Lower leg skin (tissue), 4 donors: ENCODE data around the gene SHROOM3. TPM values are rescaled to one million over a fixed set of nuclear protein-coding genes. Genes with fewer than 3 reads are reported as not detected.

Experiments used
- DNase-seq, 2 donors: peaks; one replicate each; pipeline ENCODE4 v3.0.0-alpha.2; 2019; ENCODE audit warnings: low spot score in 2 of 2
- H3K4me3 ChIP-seq: fragments of 200-600 bp; sonication (generic); 2 replicates; pipeline ENCODE4 v1.5.1; 2017; ENCODE audit warnings: mild to moderate bottlenecking, low read depth; ENCODE audit not compliant: poor library complexity, severe bottlenecking
- POLR2A ChIP-seq, 2 donors: fragments of 450-650 bp; IDR thresholded peaks; one replicate each; pipeline ENCODE4 v1.6.1; 2016 to 2017; ENCODE audit warnings: antibody characterized with exemption in 2 of 2, mild to moderate bottlenecking in 1 of 2, moderate library complexity in 1 of 2
- WGBS, 2 donors: methylation state at CpG; one replicate each; pipeline ENCODE4 v1.1.5; 2018; 5-methylcytosine and 5-hydroxymethylcytosine counted together
- intact Hi-C: fragments of 100-400 bp; cut with DNase I; formaldehyde crosslinking; loops from one replicate; pipeline ENCODE4 v1.15.0; 2023; ENCODE audit warnings: low total_unique reads
- total RNA-seq, 4 donors: library from RNA; depleted of rRNA; stranded (reverse); fragments of >200 nt; gene quantifications; one replicate each; pipeline ENCODE4 v1.1.0, GENCODE V29; 2016
- TF ChIP-seq, protein P1 (sequence below), 3 donors: fragments of 450-650 bp; IDR thresholded peaks; one replicate each; pipeline ENCODE4 v1.5.1; 2016; ENCODE audit warnings: antibody characterized with exemption in 3 of 3, mild to moderate bottlenecking in 3 of 3, moderate library complexity in 2 of 3

The SHROOM3 gene
- total RNA-seq, 4 donors from 2014 or later = 37.7 to 88.8 (median 44.0) TPM

DNA sequence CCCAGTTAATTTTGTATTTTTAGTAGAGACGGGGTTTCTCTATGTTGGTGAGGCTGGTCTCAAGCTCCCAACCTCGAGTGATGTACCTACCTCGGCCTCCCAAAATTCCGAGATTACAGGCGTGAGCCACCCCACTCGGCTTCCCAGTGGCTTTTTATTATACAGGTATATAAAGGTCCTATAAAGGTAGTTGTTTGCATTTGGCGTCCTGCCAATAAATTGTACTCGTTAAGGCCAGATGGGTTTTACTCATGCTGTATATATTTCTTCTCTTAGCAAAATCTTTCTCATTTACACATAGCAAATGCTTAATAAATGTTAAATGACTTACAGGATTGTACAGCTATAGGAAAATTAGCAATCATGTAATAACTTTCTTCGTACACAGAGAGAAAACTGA lies 6.9 kb downstream of the SHROOM3 start:
- intact Hi-C loops = no loop called here

DNA sequence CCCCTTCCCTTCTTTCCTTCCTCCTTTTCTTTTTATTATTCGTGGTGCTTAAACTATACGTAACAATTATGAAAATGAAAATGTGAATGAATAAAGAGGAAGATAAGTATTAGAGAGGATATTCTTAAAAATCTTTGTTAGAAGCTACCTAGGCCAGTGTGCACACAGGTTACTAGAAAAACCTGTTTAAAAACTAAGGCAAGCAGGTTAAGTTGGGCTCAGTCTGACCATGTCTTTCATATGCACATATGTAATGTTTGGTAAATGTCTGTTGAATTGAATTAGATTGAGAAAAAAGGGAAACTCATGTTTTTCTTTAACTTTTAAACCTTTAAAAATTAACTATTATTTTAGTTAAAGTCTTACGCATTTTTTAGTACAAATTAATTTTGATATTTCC lies 7.8 kb downstream of the SHROOM3 start:
- intact Hi-C loops = no loop called here
- DNase-seq = no peak
- TF ChIP-seq, protein P1, sequence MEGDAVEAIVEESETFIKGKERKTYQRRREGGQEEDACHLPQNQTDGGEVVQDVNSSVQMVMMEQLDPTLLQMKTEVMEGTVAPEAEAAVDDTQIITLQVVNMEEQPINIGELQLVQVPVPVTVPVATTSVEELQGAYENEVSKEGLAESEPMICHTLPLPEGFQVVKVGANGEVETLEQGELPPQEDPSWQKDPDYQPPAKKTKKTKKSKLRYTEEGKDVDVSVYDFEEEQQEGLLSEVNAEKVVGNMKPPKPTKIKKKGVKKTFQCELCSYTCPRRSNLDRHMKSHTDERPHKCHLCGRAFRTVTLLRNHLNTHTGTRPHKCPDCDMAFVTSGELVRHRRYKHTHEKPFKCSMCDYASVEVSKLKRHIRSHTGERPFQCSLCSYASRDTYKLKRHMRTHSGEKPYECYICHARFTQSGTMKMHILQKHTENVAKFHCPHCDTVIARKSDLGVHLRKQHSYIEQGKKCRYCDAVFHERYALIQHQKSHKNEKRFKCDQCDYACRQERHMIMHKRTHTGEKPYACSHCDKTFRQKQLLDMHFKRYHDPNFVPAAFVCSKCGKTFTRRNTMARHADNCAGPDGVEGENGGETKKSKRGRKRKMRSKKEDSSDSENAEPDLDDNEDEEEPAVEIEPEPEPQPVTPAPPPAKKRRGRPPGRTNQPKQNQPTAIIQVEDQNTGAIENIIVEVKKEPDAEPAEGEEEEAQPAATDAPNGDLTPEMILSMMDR (IDR thresholded peaks at IDR 0.05) = no peak
- no peak for TF ChIP-seq POLR2A (IDR thresholded peaks at IDR 0.05)

More for the DNA sequence above, 6.9 kb downstream of the SHROOM3 start:
- TF ChIP-seq, protein P1 (IDR thresholded peaks at IDR 0.05) = no peak
- TF ChIP-seq POLR2A (IDR thresholded peaks at IDR 0.05) = no peak
- no peak for DNase-seq
- no peak overlapping the region for H3K4me3 ChIP-seq
- WGBS, 2 donors = 81 to 84% methylated on average over 9 of the region's 9 CpGs

DNA sequence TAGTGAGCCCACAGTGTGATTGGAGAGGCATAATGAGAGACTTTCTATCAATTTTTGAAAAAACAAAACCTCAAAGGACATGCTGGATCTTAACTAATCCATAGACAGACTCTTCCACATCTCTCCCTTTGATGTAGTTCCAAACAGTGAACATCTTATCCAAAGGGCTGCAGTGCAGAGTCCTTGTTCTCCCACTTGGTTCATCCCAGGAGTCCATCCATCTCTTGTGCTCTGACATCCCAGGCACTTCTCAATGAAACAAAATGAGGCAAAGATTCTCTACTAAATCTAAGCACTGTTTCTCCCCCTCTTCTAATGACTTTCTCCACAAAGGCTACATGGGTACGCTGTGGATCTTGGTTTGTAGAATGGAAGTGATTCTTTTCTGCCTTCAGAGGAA lies 8.3 kb downstream of the SHROOM3 start:
- no peak overlapping the region for H3K4me3 ChIP-seq
- intact Hi-C loops = no loop called here
- TF ChIP-seq, protein P1 (IDR thresholded peaks at IDR 0.05) = no peak
- TF ChIP-seq POLR2A (IDR thresholded peaks at IDR 0.05) = no peak
- no peak for DNase-seq
- WGBS, 2 donors = 85 to 96% methylated on average over 1 of the region's 1 CpG

More for the DNA sequence above, 7.8 kb downstream of the SHROOM3 start:
- 84% methylated on average over 3 of the region's 3 CpGs for whole genome bisulfite sequencing, 2 donors
- no peak overlapping the region for H3K4me3 ChIP-seq

DNA sequence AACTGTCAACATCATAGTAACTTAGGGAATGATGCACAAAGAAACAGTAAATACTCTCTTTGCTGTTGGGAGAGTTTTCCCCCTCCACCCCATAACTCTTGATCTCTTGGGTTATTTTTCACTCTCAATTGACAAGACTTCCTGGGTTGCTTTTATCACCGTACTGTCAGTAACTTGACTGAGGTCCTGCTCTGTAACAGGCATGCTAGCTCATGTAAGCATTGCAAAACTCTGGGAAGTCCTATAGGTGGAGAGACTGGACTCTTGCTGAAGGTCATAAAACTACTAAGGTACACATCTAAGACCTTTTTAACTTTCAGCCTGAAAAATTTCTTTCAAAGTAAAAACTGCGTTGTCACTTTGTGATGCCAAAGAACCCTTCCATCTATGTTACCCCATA lies 10.9 kb downstream of the SHROOM3 start:
- intact Hi-C loops = no loop called here
- 90 to 92% methylated on average over 2 of the region's 2 CpGs for WGBS, 2 donors
- DNase-seq = no peak
- no peak for TF ChIP-seq POLR2A (IDR thresholded peaks at IDR 0.05)
- TF ChIP-seq, protein P1 (IDR thresholded peaks at IDR 0.05) = no peak
- H3K4me3 ChIP-seq = no peak overlapping the region

DNA sequence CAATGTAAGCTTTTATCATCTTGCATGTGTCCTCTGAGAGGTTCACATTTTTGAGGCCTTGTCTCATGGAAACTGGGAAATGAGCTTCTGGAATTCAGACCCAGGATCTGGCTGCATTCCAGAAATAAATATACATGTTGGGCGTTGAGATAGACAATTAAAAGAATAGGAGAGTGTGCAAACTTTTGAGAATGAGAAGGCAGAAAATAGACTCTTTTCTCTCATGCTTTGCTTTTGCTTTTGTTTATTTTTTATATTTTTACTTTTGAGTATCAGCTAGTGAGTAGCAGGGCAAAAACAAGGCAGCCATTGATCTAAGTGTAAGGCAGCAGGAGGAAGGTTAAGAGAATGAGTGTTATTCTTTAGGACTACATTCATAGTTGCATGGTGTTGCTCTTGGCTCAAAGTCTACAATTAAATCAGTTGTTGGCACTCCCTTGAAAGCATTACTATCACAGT lies 12.4 kb downstream of the SHROOM3 start:
- H3K4me3 ChIP-seq = no peak overlapping the region
- no peak for DNase-seq
- TF ChIP-seq, protein P1 (IDR thresholded peaks at IDR 0.05) = no peak
- no peak for TF ChIP-seq POLR2A (IDR thresholded peaks at IDR 0.05)
- intact Hi-C loops = no loop called here
- 17 to 41% methylated on average over 1 of the region's 1 CpG for WGBS, 2 donors

DNA sequence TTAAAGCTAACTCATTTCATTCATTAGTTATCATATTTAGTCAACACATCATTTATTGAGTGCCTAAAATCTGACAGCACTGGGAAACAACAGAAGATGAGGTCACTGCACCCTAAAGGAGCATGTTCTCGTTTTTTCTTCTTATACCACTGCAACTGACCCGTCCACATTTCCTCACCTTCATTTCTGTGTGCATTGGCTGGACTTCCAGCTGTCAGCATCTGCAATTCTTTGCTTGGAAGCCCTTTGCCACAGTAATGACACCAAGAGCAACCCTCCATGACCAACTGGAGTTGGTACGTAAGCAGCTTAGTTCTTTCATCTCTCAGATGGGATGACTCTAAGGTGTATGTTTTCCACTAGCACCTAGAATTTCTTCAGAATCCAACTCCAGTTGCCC lies 13.2 kb downstream of the SHROOM3 start:
- DNase-seq = no peak
- H3K4me3 ChIP-seq = no peak overlapping the region
- WGBS, 2 donors = 89 to 90% methylated on average over 3 of the region's 3 CpGs
- intact Hi-C loops = no loop called here
- TF ChIP-seq, protein P1 (IDR thresholded peaks at IDR 0.05) = no peak
- no peak for TF ChIP-seq POLR2A (IDR thresholded peaks at IDR 0.05)
